ENCODE results near the gene CENPC.

- TF ChIP-seq CTCF (IDR thresholded peaks at IDR 0.05) (no peak), EZH2 (IDR thresholded peaks at IDR 0.05; ENCODE audit: borderline replicate concordance, insufficient read depth, low read depth, low read length, poor library complexity, severe bottlenecking) (no peak)
Measured at GRCh38 chr4:67566335-67566734, 21.0 kb upstream of the CENPC start.

All from B cell (primary cell).